GM21737 (cell line): ENCODE data around the gene DIO1.

Experiments used
- ATAC-seq: cut with Tn5 transposase; IDR thresholded peaks from one replicate; pipeline ENCODE4 v1.9.1; 2021; ENCODE audit warnings: mild to moderate bottlenecking, moderate library complexity; ENCODE audit not compliant: unreplicated experiment

DIO1 gene

DNA sequence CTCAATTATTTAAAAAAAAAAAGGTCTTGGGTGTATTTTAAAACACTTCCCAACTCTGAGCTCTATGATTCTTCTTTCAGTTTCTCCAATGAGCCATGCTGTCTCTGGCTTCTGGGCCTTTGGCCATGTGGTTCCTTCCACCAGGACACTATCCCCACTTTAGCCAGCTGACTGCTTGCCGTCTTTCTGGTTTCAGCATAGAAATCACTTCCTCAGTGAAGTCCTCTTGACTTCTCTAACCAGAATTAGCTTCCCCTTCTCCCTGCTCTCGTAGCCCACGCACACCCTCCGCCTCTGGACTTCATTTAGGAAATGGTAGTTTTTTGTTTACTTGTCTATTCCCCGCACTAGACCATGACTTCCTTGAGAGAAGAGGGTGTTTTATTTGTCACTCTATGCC, 1.1 kb upstream of the DIO1 start:
- no peak for ATAC-seq

DNA sequence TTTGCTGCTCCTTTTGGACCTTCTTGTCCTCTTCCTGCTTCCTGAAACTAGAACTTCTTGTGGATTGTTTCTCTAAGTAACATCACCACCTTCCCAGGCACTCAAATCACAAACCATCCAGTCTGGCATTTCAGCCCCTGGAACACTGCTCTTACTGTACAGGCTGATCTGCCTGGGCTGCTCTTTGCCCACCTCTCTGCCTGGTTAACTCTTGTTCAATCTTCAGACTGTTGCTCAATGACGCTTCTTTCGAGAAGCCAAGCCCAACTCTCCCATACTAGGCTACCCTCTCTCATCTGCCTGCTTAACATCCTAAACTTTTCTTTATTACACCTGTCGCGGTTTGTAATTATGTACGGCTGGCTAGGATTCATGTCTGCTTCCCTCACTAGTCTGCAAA, 657 bp downstream of the DIO1 start:
- no peak for ATAC-seq

DNA sequence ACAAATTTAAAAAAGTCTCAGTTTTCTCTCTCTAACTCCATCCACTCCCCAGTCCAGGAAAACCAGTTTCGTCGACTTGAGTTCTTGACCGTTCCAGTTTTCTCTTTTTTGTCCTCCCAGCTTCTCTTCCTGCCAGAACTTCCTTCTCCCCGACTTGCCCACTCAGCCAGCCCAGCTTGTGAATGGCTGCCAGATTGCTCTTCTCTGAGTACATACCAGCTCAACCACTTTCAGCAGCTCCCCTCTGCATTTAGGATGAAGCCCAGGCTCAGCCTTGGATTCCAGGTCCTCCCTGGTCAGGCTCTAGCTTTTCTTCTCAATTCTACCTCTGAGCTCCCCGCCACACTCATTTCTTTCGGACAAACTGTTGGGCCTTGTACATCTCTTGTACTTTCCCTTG, 1.4 kb downstream of the DIO1 start:
- ATAC-seq = no peak

DNA sequence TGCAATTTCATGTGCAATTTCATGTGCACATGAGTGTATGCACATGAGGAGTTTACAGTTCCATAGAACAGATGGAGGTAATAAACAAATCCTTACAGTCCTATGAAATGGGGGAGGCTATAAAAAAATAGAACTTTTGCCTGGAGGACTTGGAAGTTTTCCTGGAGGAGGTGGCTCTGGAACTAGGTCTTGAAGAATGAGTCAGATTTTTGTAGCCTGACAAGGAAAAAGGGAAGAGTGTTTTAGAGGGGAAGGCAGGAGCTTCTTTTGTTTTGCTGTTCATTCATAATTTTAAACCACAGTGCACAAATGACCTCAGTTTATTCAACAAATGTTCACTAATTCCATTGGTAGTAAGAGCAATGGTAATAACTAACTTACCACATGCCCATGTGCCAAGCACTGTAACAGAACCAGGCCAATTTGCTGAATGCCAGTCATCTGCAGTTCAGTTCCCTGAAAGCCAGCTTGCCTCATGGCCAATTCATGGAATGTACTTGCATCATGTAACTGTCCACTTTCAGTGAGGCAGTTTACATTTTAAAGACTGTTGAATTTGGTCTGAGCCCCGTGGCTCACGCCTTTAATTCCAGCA, 2.7 kb downstream of the DIO1 start:
- no peak for ATAC-seq

DNA sequence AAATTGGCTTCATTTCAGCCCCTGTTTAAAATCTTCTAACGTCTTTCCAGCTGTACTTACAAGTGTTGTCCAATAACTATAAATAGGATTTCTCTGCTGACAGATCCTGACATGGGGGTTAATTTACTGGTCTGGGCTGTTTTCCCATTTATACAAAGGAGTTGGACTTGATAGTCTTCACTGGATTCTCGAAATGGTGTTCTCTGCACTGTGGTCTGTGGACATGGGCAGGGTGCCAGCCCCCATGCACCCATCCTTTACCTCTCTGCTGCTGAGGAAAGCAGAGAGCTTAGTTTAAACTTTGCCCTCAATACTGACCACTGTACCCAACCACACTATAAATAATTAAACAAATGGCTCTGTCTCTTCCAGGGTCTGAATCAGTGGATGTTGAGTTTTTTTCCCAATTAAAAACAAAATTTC, 5.2 kb downstream of the DIO1 start:
- no peak for ATAC-seq

DNA sequence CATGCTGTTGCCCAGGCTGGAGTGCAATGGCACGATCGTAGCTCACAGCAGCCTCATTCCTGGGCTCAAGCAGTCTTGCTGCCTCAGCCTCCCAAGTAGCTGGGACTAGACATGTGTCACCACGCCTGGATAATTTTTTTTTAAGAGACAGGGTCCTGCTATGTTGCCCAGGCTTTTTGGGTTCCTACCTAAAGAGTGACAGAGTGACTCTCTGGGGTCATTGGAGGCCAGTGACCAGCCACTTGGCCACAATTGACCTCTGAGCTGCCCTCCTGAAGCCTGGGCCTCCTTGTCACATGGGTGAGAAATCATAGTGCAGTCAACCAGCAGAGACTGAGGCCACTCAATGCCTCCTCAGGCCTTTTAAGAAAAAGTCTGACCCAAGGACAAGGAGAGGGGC, 5.7 kb downstream of the DIO1 start:
- ATAC-seq = no peak

DNA sequence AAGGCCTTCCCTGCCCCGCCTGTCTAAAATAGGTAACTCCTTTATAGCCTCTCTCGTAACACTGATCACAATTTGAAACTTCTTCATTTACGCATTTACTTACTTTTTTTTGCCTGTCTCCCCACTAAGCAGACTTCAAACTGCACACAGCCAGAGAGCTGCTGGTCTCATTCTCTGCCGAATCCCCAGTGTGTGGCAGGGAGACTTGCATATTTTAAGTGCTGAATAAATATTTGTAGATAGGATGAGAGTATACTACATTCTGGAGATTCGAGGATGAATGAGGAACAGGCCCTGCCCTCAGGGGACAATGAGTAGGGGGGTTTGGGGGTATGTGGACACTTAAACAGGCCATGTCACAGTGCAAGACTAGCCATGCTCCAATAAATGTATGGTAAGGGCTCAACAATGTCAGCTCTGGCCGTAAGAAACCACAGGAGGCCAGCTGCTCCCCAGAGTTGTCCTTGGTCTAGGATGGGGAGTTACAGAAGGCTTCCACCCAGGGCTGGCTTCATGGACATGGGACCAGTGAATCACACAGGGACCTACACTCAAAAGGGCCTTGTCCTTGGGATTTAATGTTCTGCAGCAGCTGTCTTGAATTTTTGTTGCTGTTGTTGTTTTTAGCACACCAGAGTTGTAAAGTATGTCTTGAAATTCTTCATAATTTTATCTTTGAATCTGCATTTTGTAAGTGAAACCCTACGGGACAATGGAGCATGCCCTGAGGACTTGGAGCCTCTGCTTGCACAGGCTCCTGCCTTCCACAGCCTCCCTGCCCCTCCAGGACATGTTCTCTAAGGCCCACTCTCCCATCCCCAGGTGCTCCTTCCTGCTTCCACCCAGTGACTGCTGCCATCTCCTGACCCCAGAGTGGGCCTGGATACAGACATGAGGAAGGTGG, 8.5 kb downstream of the DIO1 start:
- no peak for ATAC-seq

DNA sequence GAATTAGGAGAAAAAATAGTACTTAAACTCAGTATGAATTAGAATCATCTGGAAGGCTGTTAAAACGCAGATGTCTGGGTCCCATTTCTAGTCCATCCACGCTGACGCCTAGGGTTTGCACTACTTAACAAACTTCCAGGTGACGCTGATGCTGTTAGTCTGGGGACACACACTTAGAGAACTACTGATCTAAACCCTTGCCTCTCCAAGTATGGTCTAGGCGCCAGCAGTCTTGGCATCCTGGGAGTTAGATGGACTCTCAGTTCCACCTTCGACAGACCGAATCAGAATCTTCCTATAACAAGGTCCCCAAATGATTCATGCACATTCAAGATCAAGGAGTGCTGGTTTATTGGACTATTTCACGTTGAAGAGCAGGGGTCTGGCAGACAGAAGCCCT, 11.5 kb downstream of the DIO1 start:
- no peak for ATAC-seq

DNA sequence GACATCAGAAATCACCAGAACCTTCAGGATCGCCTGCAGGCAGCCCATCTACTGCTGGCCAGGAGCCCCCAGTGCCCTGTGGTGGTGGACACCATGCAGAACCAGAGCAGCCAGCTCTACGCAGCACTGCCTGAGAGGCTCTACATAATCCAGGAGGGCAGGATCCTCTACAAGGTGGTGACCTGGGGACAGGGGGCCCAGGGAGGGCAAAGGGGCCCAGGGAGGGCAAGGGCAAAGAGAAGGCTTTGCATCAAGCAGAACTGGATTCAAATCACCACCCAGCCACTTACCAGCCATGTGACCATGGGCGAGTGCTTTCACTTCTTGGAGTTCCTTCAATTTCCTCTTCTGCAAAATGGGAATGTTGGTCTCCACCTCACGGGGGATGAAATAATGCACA, 12.1 kb downstream of the DIO1 start:
- no peak for ATAC-seq

DNA sequence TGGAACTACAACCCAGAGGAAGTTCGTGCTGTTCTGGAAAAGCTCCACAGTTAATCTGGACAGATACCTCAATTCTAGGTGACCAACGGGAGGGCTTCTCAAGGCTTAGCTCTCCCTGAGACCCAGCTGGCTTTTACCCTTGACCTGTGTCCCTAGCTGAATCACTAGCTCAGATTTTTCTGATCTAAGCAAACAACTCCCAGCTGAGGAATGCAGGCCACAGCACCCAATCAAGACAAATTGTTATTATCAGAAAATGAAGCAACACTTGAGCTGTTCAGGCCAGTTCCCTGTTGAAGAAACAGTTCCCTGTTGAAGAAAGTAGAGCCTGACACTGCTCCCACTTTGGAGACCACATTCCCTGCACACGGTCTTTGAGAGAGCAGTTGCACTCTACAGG, 16.0 kb downstream of the DIO1 start:
- ATAC-seq = no peak

DNA sequence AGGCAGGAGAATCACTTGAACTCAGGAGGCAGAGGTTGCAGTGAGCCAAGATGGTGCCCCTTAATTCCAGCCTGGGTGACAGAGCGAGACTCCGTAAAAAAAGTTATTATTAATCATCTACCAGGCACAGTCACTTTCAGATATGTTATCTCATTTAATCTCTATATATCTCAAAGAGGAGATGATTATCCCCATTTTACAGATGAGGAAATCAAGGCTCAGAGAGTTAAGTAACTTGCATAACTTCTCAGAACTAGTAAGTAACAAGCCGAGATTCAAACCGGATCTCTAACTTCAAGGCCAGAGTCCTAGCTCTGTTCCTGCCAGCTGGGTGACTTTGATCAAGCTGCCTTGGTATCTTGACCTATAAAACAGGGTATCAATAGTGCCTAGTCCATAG, 17.5 kb downstream of the DIO1 start:
- no peak for ATAC-seq

DNA sequence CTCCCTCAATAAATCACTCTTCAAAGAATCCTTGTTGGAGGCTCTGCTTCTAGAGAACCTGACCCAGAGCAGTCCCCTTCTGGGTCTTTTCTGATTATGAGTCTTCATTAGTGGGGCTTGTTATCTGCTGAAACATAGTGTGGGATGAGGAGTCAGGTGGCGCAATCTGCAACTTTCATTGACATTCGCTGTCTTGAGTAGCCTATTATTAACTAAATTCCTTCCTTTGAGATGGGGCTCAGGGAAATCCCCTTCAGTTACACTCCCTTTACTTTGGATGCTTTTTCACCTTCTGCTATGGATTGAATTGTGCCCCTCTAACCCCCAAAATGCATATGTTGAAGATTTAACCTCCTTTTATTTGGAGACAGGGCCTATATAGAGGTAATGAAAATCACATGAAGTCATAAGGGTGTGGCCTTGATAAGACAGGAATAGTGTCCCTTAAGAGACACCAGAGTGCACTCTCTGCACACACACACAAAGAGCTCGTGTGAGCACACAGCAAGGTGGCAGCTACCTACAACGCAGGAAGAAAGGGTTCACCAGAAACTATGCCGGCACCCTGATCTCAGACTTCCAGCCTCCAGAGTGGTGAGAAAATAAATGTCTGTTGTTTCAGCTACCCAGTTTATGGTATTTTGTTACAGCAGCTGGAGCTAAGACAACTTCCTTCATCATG, 19.5 kb downstream of the DIO1 start:
- no peak for ATAC-seq

DNA sequence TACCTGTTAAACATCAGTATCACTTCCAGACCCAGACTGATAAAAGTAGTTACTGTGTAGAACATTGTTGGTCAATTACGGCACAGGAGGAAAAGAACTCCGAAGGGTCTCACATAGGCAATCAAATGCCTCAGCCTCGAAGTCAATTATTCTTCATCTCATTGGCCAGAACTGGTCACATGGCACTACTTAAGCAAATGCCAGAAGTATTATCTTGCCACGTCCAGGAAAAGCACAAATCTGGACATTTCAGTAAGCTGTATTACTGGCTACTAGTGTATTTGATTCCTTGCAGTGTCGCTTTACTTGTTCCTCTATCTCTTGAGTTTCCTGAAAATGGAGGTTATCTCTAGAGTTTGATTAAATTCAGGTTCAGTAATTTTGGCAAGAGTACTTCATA, 24.4 kb downstream of the DIO1 start:
- ATAC-seq = no peak

DNA sequence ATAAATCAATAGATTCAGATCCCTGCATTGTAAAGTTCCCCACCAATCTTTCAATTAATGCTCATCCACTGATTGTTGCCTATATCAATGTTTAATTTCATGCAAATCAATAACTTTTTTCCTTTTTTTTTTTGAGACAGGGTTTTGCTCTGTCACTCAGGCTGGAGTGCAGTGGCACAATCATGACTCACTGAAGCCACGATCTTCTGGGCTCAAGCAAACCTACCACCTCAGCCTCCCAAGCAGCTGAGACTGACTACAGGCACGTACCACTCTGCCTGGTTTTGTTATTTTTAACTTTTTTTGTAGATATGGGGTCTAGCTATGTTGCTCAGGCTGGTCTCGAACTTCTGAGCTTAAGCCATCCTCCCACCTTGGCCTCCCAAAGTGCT, 25.7 kb downstream of the DIO1 start:
- ATAC-seq = no peak

DNA sequence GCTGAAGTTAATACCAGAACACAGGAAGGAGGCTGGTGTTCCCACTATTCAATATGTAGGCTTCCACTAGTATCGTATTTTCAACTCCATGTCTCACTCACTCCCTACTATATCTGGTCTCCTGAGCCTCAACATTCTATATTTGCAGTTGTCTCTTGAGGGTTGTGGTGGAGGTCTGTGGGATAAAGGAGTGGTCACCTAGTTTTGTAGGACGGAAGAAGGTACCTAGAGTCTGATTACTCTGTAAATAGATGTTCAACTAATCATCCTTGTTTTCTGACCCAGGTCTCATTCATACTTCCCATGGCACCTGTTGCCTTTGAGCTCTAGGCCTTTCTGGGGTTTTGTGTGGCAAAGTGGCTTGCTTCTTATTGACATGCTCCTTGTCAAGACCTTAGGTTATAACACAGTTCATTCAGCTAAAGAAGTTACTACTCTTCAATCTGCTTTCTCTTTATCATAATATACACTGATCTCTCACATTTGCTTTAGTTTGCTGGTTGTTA, 33.4 kb downstream of the DIO1 start:
- ATAC-seq = no peak

DNA sequence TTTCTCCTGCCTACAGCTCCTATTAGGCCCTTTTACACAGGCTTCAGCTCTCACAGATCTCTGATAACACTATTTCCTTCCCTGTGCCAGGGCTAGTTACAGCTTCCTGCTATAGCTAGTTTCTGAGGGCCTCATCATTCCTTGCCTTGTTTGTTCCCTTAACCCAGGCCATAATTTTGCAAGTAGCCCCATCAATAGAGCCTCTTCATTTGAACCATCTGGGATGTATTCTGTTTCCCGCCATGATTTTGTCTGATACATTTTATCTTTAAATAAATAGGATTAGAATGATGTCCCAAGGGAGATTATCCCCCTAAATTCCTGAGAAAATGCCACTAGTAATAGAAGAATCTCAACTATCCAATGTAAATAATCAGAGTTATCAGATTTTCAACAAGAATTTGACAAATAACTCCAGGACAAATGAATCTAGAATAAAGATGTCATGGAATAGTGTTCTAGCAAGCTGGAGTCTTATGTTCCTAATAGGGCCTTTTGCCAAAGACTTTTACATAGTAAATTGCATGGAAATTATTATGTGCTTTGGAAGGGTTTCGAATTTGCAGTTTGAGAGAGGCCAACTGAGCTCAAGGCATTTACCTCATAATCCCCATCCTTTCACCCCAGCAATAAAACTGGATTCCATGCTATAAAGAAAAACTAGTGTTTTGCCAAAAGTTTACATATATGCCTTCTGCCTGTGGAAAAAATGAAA, 35.4 kb downstream of the DIO1 start:
- ATAC-seq = no peak

DNA sequence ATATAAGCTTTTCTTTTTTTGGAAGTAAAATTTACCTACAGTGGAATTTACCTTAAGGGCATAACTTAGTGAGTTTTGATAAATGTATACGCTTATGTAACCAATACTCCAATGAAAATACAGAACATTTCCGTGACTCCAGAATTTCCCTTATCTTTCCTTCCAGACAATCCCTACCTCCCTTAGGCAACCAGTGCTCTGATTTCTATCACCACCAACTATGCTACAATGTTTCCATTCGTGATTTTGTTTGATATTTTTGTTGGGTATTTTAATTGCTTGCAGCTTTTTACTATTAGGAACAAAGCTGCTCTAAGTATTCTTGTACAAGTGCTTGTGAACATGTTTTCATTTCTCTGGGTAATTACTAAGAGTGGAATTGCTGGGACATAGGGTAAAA, 36.9 kb downstream of the DIO1 start:
- ATAC-seq = no peak

DNA sequence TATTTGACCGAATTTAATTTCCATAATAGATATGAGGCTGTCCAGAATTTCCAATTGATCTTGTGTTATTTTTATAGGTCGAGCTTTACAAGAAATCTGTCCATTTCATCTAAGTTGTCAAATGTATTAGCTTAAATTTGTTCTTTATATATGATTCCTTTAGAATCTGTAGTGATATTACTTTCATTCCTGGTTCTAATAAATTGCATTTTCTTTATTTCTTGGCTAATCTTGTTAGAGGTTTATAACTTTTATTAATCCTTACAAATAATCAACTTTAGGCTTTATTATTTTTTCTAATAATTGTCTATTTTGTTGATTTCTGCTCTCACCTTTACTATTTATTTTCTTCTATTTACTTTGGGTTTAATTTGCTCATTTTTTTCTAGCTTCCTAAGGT, 37.5 kb downstream of the DIO1 start:
- no peak for ATAC-seq

DNA sequence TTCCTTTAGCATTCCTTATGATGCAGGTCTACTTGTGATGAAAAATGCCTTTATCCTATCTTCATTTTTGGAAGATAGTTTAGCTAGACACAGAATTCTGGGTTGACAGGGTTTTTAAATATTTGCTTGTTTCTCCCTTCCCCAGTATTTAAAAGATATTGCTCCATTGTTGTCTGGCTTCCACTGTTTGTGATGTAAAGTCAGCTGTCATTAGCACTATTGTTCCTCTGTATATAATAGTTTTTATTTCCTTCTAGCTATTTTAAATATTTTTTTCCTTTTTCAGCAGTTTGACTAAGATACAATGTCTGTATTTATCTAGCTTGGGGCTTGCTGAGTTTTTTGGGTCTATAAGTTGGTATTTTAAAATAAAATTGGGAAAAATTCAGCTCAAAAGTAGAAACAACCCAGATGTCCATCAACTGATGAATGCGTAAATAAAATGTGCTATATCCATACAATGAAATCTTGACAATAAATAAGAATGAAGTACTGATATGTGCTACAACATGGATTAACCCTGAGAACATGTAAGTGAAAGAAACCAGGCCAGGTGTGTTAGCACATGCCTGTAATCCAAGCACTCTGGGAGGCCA, 40.3 kb downstream of the DIO1 start:
- no peak for ATAC-seq

DNA sequence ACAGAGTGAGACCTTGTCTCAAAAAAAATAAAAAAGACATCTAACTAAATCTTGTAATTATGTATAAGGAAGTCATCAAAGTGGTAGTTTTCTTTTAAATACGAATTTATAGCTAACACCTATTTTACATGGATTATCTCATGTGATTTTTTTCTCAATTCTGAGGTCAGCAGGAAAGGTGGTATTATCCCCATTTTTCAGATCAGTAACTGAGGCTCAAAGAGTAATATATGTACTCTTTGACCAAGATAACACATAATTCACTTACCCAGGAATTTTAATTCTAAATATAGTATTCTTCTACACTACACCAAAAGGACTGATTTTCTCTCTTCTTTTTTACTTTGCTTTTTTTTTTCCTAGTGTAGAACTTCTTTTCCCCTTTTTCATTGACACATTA, 42.4 kb downstream of the DIO1 start:
- ATAC-seq = no peak
